ENCODE data around the gene GTF2A2.

GTF2A2 gene

DNA sequence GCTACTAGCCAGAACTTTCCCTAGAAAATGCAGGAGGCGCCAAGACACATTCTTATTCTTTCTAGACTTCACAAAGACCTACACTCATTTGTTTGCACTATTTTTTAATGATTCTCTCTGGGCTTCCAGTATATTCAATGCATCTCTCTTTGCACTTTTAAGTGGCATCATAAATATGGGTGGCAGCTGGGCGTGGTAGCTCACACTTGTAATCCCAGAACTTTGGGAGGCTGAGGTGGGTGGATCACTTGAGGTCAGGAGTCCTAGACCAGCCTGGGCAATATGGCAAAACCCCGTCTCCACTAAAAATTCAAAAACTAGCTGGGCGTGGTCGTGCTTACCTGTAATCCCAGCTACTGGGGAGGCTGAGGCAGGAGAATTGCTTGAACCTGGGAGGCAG lies 51.3 kb downstream of the GTF2A2 start:
- DNase-seq (ENCODE audit: low spot score): no peak

GRCh38 chr15:59598461-59598860 lies 58.9 kb downstream of the GTF2A2 start:
- no peak for DNase-seq (ENCODE audit: low spot score)

- DNase-seq (ENCODE audit: low spot score): no peak
Measured at GRCh38 chr15:59596640-59597039, 60.7 kb downstream of the GTF2A2 start.

GRCh38 chr15:59595434-59595915 lies 61.8 kb downstream of the GTF2A2 start:
- DNase-seq (ENCODE audit: low spot score): no peak

GRCh38 chr15:59594991-59595390 lies 62.3 kb downstream of the GTF2A2 start:
- no peak for DNase-seq (ENCODE audit: low spot score)

GRCh38 chr15:59594493-59594942 lies 62.8 kb downstream of the GTF2A2 start:
- DNase-seq (ENCODE audit: low spot score): no peak

- DNase-seq (ENCODE audit: low spot score): no peak
Measured at GRCh38 chr15:59591356-59591755, 66.0 kb downstream of the GTF2A2 start.

GRCh38 chr15:59590027-59590426 lies 67.3 kb downstream of the GTF2A2 start:
- DNase-seq (ENCODE audit: low spot score): no peak

Data from SW480 (cell line).